ENCODE data around the gene AKAP11.

AKAP11 gene

GRCh38 chr13:42369071-42369797 is 97.3 kb downstream of the AKAP11 start:
- no peak overlapping the region for H3K4me3 ChIP-seq (ENCODE audit: low read depth, low read length)
- no peak for DNase-seq (ENCODE audit: low read depth)
- TF ChIP-seq CTCF (conservative IDR thresholded peaks at IDR 0.05; ENCODE audit: low read depth, low read length), result no peak

DNA sequence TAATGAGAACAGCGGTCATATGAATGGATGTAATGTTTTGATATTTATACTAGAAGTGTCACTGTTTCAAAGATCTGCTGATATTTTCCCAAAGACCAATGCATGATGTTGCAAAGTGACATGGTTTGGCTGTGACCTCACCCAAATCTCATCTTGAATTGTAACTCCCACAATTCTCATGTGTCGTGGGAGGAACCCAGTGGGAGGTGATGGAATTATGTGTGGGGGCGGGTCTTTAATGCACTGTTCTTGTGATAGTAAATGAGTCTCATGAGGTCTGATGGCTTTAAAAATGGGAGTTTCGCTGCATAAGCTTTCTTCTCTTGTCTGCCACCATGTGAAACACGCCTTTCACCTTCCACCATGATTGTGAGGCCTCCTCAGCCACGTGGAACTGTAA is 98.3 kb downstream of the AKAP11 start:
- DNase-seq (ENCODE audit: low read depth), result no peak
- TF ChIP-seq CTCF (conservative IDR thresholded peaks at IDR 0.05; ENCODE audit: low read depth, low read length), result no peak
- no peak overlapping the region for H3K4me3 ChIP-seq (ENCODE audit: low read depth, low read length)

Measured in choroid plexus epithelial cell (primary cell).